Thyroid gland (tissue), 4 donors: ENCODE data around the gene DAGLA.
"Not testable (repeated sequence)": the region's sequence is repeated elsewhere in the genome, so short reads cannot be mapped to it uniquely, and the experiment has no call there.

Source experiments
- CTCF ChIP-seq, 6 experiments: fragments of 200-600 bp in 3 of 6; fragments of 450-650 bp in 3 of 6; sonication (generic) in 3 of 6; IDR thresholded peaks; one replicate each; pipeline ENCODE4 v1.5.1; 2016 to 2019; ENCODE audit warnings: antibody characterized with exemption in 6 of 6, mild to moderate bottlenecking in 2 of 6, inconsistent platforms in 1 of 6, moderate library complexity in 1 of 6
- POLR2A ChIP-seq, 2 donors: fragments of 450-650 bp; IDR thresholded peaks; one replicate each; pipeline ENCODE4 v1.6.1; 2017; ENCODE audit warnings: antibody characterized with exemption in 2 of 2, mild to moderate bottlenecking in 2 of 2, moderate library complexity in 1 of 2

- not testable (repeated sequence) for TF ChIP-seq CTCF, POLR2A (IDR thresholded peaks at IDR 0.05)
These were observed 6.2 kb upstream of the DAGLA start for GRCh38 chr11:61673946-61674467.
